H1 (cell line): ENCODE data around the gene EFCAB8. TPM values are rescaled to one million over a fixed set of nuclear protein-coding genes. Genes with fewer than 3 reads are reported as not detected.

Experiments
- CREB1 ChIP-seq: IDR thresholded peaks from 2 replicates; pipeline ENCODE4 v1.6.1; 2012; ENCODE audit warnings: inconsistent platforms
- KDM4A ChIP-seq: IDR thresholded peaks from one replicate; pipeline ENCODE4 v1.7.1; 2012; ENCODE audit warnings: low read depth, mild to moderate bottlenecking, moderate library complexity, low read length, inconsistent platforms; ENCODE audit not compliant: severe bottlenecking
- polyA plus RNA-seq, 7 experiments: library from polyadenylated mRNA; depleted of rRNA in 3 of 7; stranded (reverse) in 5 of 7; unstranded in 2 of 7; fragments of >200 nt in 5 of 7; fragments of 200-250 nt in 2 of 7; gene quantifications; 1 replicate in 5 of 7; 2 replicates in 1 of 7; 4 replicates in 1 of 7; pipeline versions ENCODE4 v1.2.1 to v1.2.3, GENCODE V29; 2011 to 2013; ENCODE audit warnings: missing spikeins in 2 of 7, mixed read lengths in 2 of 7
- total RNA-seq: library from RNA; stranded (reverse); fragmentation: NEBNext Ultra II Directional; extraction: Animal tissue kit (Norgen Biotek cat#: 25700); gene quantifications from 2 replicates; pipeline ENCODE4 v1.2.1, GENCODE V29; 2021
- TF ChIP-seq, protein P1 (sequence below): fragments of 300-600 bp; sonication (generic); IDR thresholded peaks from 2 replicates; pipeline ENCODE4 v1.7.1; 2012; ENCODE audit warnings: low read length, moderate library complexity, mild to moderate bottlenecking, inconsistent platforms; ENCODE audit not compliant: insufficient replicate concordance
- TF ChIP-seq, protein P2 (sequence below), 3 experiments: IDR thresholded peaks; 1 replicate in 2 of 3; 2 replicates in 1 of 3; pipeline versions ENCODE4 v1.5.1 to v1.6.1; 2011; ENCODE audit warnings: low read length in 3 of 3, mild to moderate bottlenecking in 3 of 3, inconsistent platforms in 2 of 3, low read depth in 1 of 3, moderate library complexity in 1 of 3; ENCODE audit not compliant: insufficient read depth in 1 of 3; ENCODE audit errors: control extremely low read depth in 1 of 3

EFCAB8 gene
- total and polyA plus RNA-seq, 2 of the 8 experiments (the other 6 are each of a cell fraction or from before 2014, with no cell fraction given): 0.06 to 0.20 TPM

DNA sequence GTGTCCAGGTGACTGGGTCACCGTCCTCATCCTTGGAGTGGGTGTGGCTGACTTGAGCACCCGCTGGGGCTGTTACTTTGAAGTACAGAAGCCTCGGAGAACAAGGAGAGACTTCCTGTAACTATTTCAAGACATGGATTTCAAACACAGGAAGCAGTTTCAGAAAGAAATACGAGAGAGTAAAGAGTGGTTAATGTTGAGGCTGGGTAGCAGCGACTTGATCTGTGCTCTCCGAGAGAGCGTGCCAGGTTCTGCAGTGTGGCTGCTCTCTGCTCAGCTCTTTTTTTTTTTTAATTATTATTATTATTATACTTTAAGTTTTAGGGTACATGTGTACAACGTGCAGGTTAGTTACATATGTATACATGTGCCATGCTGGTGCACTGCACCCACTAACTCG lies 17.5 kb upstream of the EFCAB8 start (continued):
- TF ChIP-seq, protein P1, sequence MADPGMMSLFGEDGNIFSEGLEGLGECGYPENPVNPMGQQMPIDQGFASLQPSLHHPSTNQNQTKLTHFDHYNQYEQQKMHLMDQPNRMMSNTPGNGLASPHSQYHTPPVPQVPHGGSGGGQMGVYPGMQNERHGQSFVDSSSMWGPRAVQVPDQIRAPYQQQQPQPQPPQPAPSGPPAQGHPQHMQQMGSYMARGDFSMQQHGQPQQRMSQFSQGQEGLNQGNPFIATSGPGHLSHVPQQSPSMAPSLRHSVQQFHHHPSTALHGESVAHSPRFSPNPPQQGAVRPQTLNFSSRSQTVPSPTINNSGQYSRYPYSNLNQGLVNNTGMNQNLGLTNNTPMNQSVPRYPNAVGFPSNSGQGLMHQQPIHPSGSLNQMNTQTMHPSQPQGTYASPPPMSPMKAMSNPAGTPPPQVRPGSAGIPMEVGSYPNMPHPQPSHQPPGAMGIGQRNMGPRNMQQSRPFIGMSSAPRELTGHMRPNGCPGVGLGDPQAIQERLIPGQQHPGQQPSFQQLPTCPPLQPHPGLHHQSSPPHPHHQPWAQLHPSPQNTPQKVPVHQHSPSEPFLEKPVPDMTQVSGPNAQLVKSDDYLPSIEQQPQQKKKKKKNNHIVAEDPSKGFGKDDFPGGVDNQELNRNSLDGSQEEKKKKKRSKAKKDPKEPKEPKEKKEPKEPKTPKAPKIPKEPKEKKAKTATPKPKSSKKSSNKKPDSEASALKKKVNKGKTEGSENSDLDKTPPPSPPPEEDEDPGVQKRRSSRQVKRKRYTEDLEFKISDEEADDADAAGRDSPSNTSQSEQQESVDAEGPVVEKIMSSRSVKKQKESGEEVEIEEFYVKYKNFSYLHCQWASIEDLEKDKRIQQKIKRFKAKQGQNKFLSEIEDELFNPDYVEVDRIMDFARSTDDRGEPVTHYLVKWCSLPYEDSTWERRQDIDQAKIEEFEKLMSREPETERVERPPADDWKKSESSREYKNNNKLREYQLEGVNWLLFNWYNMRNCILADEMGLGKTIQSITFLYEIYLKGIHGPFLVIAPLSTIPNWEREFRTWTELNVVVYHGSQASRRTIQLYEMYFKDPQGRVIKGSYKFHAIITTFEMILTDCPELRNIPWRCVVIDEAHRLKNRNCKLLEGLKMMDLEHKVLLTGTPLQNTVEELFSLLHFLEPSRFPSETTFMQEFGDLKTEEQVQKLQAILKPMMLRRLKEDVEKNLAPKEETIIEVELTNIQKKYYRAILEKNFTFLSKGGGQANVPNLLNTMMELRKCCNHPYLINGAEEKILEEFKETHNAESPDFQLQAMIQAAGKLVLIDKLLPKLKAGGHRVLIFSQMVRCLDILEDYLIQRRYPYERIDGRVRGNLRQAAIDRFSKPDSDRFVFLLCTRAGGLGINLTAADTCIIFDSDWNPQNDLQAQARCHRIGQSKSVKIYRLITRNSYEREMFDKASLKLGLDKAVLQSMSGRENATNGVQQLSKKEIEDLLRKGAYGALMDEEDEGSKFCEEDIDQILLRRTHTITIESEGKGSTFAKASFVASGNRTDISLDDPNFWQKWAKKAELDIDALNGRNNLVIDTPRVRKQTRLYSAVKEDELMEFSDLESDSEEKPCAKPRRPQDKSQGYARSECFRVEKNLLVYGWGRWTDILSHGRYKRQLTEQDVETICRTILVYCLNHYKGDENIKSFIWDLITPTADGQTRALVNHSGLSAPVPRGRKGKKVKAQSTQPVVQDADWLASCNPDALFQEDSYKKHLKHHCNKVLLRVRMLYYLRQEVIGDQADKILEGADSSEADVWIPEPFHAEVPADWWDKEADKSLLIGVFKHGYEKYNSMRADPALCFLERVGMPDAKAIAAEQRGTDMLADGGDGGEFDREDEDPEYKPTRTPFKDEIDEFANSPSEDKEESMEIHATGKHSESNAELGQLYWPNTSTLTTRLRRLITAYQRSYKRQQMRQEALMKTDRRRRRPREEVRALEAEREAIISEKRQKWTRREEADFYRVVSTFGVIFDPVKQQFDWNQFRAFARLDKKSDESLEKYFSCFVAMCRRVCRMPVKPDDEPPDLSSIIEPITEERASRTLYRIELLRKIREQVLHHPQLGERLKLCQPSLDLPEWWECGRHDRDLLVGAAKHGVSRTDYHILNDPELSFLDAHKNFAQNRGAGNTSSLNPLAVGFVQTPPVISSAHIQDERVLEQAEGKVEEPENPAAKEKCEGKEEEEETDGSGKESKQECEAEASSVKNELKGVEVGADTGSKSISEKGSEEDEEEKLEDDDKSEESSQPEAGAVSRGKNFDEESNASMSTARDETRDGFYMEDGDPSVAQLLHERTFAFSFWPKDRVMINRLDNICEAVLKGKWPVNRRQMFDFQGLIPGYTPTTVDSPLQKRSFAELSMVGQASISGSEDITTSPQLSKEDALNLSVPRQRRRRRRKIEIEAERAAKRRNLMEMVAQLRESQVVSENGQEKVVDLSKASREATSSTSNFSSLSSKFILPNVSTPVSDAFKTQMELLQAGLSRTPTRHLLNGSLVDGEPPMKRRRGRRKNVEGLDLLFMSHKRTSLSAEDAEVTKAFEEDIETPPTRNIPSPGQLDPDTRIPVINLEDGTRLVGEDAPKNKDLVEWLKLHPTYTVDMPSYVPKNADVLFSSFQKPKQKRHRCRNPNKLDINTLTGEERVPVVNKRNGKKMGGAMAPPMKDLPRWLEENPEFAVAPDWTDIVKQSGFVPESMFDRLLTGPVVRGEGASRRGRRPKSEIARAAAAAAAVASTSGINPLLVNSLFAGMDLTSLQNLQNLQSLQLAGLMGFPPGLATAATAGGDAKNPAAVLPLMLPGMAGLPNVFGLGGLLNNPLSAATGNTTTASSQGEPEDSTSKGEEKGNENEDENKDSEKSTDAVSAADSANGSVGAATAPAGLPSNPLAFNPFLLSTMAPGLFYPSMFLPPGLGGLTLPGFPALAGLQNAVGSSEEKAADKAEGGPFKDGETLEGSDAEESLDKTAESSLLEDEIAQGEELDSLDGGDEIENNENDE: no peak
- no peak for TF ChIP-seq CREB1
- TF ChIP-seq KDM4A: no peak
- TF ChIP-seq, protein P2, sequence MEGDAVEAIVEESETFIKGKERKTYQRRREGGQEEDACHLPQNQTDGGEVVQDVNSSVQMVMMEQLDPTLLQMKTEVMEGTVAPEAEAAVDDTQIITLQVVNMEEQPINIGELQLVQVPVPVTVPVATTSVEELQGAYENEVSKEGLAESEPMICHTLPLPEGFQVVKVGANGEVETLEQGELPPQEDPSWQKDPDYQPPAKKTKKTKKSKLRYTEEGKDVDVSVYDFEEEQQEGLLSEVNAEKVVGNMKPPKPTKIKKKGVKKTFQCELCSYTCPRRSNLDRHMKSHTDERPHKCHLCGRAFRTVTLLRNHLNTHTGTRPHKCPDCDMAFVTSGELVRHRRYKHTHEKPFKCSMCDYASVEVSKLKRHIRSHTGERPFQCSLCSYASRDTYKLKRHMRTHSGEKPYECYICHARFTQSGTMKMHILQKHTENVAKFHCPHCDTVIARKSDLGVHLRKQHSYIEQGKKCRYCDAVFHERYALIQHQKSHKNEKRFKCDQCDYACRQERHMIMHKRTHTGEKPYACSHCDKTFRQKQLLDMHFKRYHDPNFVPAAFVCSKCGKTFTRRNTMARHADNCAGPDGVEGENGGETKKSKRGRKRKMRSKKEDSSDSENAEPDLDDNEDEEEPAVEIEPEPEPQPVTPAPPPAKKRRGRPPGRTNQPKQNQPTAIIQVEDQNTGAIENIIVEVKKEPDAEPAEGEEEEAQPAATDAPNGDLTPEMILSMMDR (IDR thresholded peaks at IDR 0.05; ENCODE audit: control extremely low read depth in 1 of 3, insufficient read depth in 1 of 3, low read depth in 1 of 3, low read length in 3 of 3): no peak
